WTC11 (cell line): ENCODE results near the gene MT1B.

Experiments
- AR ChIP-seq: fragments of 250-450 bp; sonication (Bioruptor Pico); IDR thresholded peaks from 2 replicates; pipeline ENCODE4 v1.9.0; 2021; ENCODE audit warnings: mild to moderate bottlenecking
- CREB1 ChIP-seq: sonication (generic); formaldehyde crosslinking; IDR thresholded peaks from 2 replicates; pipeline ENCODE4 v1.8.0; 2023; ENCODE audit warnings: mild to moderate bottlenecking, missing genetic modification reagents
- CREM ChIP-seq: sonication (generic); formaldehyde crosslinking; IDR thresholded peaks from 2 replicates; pipeline ENCODE4 v1.8.1; 2022; ENCODE audit warnings: mild to moderate bottlenecking, missing genetic modification reagents, moderate library complexity
- MAX ChIP-seq: sonication (generic); formaldehyde crosslinking; IDR thresholded peaks from 2 replicates; pipeline ENCODE4 v1.8.0; 2022; ENCODE audit warnings: mild to moderate bottlenecking, missing genetic modification reagents
- SP1 ChIP-seq: sonication (generic); formaldehyde crosslinking; conservative IDR thresholded peaks from 2 replicates; pipeline ENCODE4 v1.8.1; 2022; ENCODE audit warnings: missing genetic modification reagents
- TF ChIP-seq, protein P1 (sequence below): fragments of 200-600 bp; IDR thresholded peaks from 2 replicates; pipeline ENCODE4 v1.8.0; 2022; ENCODE audit warnings: antibody characterized with exemption

GRCh38 chr16:56658327-56658875 lies 6.7 kb downstream of the MT1B start:
- TF ChIP-seq MAX (CRISPR knock-in tag) (no peak), SP1 (CRISPR knock-in tag) (no peak), AR (CRISPR knock-in tag) (no peak), CREM (CRISPR knock-in tag) (no peak), CREB1 (CRISPR knock-in tag) (no peak)
- TF ChIP-seq, protein P1, sequence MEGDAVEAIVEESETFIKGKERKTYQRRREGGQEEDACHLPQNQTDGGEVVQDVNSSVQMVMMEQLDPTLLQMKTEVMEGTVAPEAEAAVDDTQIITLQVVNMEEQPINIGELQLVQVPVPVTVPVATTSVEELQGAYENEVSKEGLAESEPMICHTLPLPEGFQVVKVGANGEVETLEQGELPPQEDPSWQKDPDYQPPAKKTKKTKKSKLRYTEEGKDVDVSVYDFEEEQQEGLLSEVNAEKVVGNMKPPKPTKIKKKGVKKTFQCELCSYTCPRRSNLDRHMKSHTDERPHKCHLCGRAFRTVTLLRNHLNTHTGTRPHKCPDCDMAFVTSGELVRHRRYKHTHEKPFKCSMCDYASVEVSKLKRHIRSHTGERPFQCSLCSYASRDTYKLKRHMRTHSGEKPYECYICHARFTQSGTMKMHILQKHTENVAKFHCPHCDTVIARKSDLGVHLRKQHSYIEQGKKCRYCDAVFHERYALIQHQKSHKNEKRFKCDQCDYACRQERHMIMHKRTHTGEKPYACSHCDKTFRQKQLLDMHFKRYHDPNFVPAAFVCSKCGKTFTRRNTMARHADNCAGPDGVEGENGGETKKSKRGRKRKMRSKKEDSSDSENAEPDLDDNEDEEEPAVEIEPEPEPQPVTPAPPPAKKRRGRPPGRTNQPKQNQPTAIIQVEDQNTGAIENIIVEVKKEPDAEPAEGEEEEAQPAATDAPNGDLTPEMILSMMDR = no peak
